K562 (cell line): ENCODE measurements around the gene MRPL44. TPM values are rescaled to one million over a fixed set of nuclear protein-coding genes. Genes with fewer than 3 reads are reported as not detected.

Experiments
- ARNT ChIP-seq, 2 experiments: fragments of 450-650 bp; IDR thresholded peaks; 2 replicates each; pipeline ENCODE4 v1.6.1; 2016; ENCODE audit warnings: mild to moderate bottlenecking in 1 of 2
- EWSR1 ChIP-seq: fragments of 450-650 bp; IDR thresholded peaks from 2 replicates; pipeline ENCODE4 v1.6.1; 2018; ENCODE audit warnings: borderline replicate concordance, mild to moderate bottlenecking, low read depth, moderate library complexity; ENCODE audit not compliant: partially characterized antibody
- HCFC1 ChIP-seq: IDR thresholded peaks from 2 replicates; pipeline ENCODE4 v1.6.1; 2012; ENCODE audit warnings: low read depth, low read length, improper control_type of control experiment
- PRMT5 ChIP-seq: sonication (generic); formaldehyde crosslinking; IDR thresholded peaks from 2 replicates; pipeline ENCODE4 v1.5.0; 2020; ENCODE audit warnings: missing genetic modification reagents
- SIN3B ChIP-seq: fragments of 450-650 bp; IDR thresholded peaks from 2 replicates; pipeline ENCODE4 v1.6.1; 2017; ENCODE audit warnings: low read depth, mild to moderate bottlenecking, moderate library complexity
- SOX6 ChIP-seq: fragments of 450-650 bp; IDR thresholded peaks from 2 replicates; pipeline ENCODE4 v1.6.1; 2014; ENCODE audit warnings: mild to moderate bottlenecking
- TEAD2 ChIP-seq: fragments of 450-650 bp; IDR thresholded peaks from 2 replicates; pipeline ENCODE4 v1.6.1; 2016; ENCODE audit warnings: missing genetic modification characterization, control low read depth, missing compliant biosample characterization
- ZEB2 ChIP-seq: fragments of 450-650 bp; IDR thresholded peaks from 2 replicates; pipeline ENCODE4 v1.6.1; 2016
- polyA plus RNA-seq, 8 experiments: library from polyadenylated mRNA; depleted of rRNA in 4 of 8; stranded (reverse) in 5 of 8; unstranded in 3 of 8; fragments of >200 nt; fragmentation: Nextera tagmentation in 2 of 8; fragmentation: Illumina TruSeq in 1 of 8; extraction: Ambion mirVana in 2 of 8; extraction: Trizol in 1 of 8; gene quantifications; 2 replicates each; pipeline versions ENCODE4 v1.2.1 to v1.2.3, GENCODE V29; 2011 to 2014; ENCODE audit warnings: inconsistent platforms in 1 of 8, missing spikeins in 1 of 8
- total RNA-seq, 7 experiments: library from RNA; depleted of rRNA in 6 of 7; stranded (reverse); fragments of >200 nt in 6 of 7; fragmentation: Illumina TruSeq in 2 of 7; extraction: Trizol in 2 of 7; gene quantifications; 2 replicates each; pipeline versions ENCODE4 v1.2.1 to v1.2.3, GENCODE V29; 2011 to 2021; ENCODE audit warnings: low replicate concordance in 1 of 7
- TF ChIP-seq, protein P1 (sequence below): sonication (generic); formaldehyde crosslinking; IDR thresholded peaks from 2 replicates; pipeline ENCODE4 v1.8.0; 2022; ENCODE audit warnings: mild to moderate bottlenecking, missing genetic modification reagents
- TF ChIP-seq, protein P2 (sequence below): fragments of 250-450 bp; sonication (Bioruptor Pico); IDR thresholded peaks from 2 replicates; pipeline ENCODE4 v1.8.0; 2021; ENCODE audit warnings: borderline replicate concordance, mild to moderate bottlenecking, moderate library complexity; ENCODE audit not compliant: poor library complexity, severe bottlenecking
- TF ChIP-seq, protein P3 (sequence below): fragments of 250-450 bp; sonication (Bioruptor Pico); IDR thresholded peaks from 2 replicates; pipeline ENCODE4 v1.8.0; 2022; ENCODE audit warnings: inconsistent platforms
- TF ChIP-seq, protein P4 (sequence below): fragments of 250-450 bp; sonication (Bioruptor Pico); IDR thresholded peaks from 2 replicates; pipeline ENCODE4 v1.4.0; 2020; ENCODE audit warnings: mild to moderate bottlenecking
- TF ChIP-seq, protein P5 (sequence below): sonication (generic); formaldehyde crosslinking; IDR thresholded peaks from 2 replicates; pipeline ENCODE4 v1.8.1; 2023; ENCODE audit warnings: mild to moderate bottlenecking, missing genetic modification reagents

MRPL44 gene
- total and polyA plus RNA-seq, 9 of the 15 experiments (the other 6 are each of a cell fraction or from before 2014, with no cell fraction given) = 10.4 to 26.0 (median 20.2) TPM

DNA sequence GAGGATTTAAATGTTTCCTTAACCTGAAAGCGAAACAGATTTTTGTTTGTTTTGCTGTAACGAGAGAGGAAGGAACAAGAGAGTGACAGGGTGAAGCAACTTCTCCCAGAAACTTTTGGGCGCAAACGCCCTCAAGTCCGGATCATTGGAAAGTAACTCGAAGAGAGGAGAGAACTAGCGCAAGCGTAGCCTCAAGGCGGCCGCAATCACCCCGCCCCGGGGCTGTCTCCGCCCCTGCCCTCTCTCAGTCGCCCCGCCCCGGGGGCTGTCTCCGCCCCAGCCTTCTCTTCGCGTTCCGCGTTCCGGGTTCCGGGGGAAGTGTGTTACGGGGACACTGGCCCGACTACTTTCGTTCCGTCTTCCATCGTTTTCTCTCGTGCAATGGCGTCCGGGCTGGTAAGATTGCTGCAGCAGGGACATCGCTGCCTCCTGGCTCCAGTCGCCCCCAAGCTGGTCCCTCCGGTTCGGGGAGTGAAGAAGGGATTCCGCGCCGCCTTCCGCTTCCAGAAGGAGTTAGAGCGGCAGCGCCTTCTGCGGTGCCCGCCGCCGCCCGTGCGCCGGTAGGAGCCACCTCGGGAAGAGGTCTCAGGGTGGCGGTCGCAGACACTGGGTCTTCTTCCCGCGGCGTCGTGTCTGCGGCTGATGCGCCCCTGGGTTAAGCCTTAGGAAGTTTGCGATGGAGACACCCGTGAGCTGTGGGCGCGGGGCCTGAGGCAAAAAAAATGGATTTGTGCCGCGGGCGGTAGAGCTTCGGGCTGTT is at the start of gene MRPL44 (continued):
- TF ChIP-seq, protein P1, sequence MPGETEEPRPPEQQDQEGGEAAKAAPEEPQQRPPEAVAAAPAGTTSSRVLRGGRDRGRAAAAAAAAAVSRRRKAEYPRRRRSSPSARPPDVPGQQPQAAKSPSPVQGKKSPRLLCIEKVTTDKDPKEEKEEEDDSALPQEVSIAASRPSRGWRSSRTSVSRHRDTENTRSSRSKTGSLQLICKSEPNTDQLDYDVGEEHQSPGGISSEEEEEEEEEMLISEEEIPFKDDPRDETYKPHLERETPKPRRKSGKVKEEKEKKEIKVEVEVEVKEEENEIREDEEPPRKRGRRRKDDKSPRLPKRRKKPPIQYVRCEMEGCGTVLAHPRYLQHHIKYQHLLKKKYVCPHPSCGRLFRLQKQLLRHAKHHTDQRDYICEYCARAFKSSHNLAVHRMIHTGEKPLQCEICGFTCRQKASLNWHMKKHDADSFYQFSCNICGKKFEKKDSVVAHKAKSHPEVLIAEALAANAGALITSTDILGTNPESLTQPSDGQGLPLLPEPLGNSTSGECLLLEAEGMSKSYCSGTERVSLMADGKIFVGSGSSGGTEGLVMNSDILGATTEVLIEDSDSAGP (CRISPR knock-in tag) = no peak
- TF ChIP-seq EWSR1 (no peak), PRMT5 (CRISPR knock-in tag) (no peak), HCFC1 (peak; percentile 87), SIN3B (peak; percentile 91), SOX6 (peak; percentile 55; the same call in 1 of the 2 replicates), TEAD2 (tag) (no peak), ARNT (IDR thresholded peaks at IDR 0.05) (peak; percentile 38 to 44; a peak in 1 of 4 replicates), ZEB2 (peak; percentile 97)
- TF ChIP-seq, protein P2, sequence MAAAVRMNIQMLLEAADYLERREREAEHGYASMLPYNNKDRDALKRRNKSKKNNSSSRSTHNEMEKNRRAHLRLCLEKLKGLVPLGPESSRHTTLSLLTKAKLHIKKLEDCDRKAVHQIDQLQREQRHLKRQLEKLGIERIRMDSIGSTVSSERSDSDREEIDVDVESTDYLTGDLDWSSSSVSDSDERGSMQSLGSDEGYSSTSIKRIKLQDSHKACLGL (CRISPR knock-in tag) = no peak
- TF ChIP-seq, protein P3, sequence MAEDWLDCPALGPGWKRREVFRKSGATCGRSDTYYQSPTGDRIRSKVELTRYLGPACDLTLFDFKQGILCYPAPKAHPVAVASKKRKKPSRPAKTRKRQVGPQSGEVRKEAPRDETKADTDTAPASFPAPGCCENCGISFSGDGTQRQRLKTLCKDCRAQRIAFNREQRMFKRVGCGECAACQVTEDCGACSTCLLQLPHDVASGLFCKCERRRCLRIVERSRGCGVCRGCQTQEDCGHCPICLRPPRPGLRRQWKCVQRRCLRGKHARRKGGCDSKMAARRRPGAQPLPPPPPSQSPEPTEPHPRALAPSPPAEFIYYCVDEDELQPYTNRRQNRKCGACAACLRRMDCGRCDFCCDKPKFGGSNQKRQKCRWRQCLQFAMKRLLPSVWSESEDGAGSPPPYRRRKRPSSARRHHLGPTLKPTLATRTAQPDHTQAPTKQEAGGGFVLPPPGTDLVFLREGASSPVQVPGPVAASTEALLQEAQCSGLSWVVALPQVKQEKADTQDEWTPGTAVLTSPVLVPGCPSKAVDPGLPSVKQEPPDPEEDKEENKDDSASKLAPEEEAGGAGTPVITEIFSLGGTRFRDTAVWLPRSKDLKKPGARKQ (CRISPR knock-in tag) = no peak
- TF ChIP-seq, protein P4, sequence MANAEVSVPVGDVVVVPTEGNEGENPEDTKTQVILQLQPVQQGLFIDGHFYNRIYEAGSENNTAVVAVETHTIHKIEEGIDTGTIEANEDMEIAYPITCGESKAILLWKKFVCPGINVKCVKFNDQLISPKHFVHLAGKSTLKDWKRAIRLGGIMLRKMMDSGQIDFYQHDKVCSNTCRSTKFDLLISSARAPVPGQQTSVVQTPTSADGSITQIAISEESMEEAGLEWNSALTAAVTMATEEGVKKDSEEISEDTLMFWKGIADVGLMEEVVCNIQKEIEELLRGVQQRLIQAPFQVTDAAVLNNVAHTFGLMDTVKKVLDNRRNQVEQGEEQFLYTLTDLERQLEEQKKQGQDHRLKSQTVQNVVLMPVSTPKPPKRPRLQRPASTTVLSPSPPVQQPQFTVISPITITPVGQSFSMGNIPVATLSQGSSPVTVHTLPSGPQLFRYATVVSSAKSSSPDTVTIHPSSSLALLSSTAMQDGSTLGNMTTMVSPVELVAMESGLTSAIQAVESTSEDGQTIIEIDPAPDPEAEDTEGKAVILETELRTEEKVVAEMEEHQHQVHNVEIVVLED (CRISPR knock-in tag) = peak; percentile 59; the same call in 1 of the 2 replicates
- TF ChIP-seq, protein P5, sequence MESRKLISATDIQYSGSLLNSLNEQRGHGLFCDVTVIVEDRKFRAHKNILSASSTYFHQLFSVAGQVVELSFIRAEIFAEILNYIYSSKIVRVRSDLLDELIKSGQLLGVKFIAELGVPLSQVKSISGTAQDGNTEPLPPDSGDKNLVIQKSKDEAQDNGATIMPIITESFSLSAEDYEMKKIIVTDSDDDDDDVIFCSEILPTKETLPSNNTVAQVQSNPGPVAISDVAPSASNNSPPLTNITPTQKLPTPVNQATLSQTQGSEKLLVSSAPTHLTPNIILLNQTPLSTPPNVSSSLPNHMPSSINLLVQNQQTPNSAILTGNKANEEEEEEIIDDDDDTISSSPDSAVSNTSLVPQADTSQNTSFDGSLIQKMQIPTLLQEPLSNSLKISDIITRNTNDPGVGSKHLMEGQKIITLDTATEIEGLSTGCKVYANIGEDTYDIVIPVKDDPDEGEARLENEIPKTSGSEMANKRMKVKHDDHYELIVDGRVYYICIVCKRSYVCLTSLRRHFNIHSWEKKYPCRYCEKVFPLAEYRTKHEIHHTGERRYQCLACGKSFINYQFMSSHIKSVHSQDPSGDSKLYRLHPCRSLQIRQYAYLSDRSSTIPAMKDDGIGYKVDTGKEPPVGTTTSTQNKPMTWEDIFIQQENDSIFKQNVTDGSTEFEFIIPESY (CRISPR knock-in tag) = peak; percentile 41; the same call in 1 of the 2 replicates
